Renal cortical epithelial cell (primary cell): ENCODE results near the gene BCL11A. TPM values are rescaled to one million over a fixed set of nuclear protein-coding genes. Genes with fewer than 3 reads are reported as not detected.

Experiments
- DNase-seq: peaks from one replicate; pipeline ENCODE4 v3.0.0-alpha.2; 2011; ENCODE audit warnings: low read depth
- total RNA-seq: library from RNA; depleted of rRNA; stranded (reverse); fragments of >200 nt; gene quantifications from 2 replicates; pipeline ENCODE4 v1.2.3, GENCODE V29; 2014

Gene BCL11A
- total RNA-seq, 1 donor from 2014 or later = 0.80 TPM

DNA sequence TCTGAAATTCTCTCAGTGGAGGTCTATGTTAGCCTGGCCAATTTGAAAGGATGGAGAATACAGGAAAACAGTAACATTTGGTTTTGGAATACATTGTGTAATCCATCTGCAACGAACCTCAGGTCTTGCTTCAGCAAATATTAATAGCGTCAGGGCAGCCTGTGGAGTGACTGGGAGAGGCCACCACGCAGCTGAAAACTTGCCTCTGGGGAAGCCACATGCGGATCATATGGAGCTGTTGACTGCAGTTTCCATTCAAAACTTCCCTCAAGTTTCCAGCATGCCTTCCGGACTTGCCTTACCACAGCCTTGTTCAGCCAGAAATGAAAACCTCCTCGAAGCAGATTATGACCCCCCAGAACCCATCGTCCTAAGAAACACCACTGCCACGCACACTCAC is 25.7 kb downstream of the BCL11A start:
- DNase-seq = no peak

DNA sequence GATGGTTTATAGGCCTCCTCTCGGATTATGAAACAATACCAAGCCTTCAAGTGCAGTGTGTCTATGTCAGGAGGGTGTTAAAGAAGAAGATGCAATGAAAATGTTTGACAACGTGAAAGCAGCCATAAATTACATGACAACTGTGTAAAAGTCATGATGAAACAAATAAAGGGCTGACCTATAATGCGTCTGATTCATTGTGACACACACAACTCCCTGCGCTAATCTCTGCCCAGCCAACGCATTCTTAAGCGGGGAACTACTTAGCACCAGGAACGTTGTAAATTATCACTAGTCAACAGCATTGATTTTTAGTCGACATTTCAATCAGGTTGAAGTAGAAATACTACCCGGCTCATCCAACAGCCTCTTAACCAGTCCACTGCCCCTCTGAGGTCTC is 26.8 kb downstream of the BCL11A start:
- DNase-seq = no peak

DNA sequence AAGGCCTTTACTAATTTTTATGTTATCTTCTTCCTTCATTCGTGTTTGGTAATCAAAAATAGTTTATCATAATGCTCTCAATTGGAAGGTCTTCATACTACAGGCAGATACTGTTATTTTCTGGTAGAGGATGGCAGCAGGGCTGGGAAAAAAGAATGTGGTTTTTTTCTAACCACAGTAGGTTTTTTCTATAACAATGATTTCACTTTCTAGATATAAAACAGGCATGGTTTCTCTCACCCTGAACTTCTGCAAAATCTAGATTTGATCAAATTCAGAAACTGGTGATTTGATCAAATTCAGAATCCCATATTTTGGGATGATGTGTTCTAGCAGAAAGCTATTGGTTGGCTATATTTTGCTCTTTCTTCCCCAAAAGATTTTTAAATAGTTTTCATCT is 27.6 kb downstream of the BCL11A start:
- DNase-seq = no peak

DNA sequence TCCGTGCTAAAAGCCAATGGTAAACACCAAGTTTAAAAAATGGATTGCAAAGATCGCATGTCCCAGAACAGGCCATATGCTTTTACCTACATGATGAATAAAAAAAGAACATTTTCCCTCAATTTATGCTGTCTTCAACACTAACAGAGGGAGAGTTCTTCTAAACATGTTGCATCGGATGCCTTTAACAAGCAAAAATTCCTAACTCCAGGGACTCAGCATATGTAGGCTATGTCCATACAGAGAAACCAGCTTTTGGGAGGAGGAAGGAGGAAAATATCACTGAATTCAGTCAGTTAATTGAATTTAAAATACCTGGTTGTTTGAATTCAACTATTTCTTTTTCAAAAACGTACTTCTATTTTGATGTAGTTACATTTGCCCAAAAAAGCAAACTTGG is 28.6 kb downstream of the BCL11A start:
- no peak for DNase-seq

DNA sequence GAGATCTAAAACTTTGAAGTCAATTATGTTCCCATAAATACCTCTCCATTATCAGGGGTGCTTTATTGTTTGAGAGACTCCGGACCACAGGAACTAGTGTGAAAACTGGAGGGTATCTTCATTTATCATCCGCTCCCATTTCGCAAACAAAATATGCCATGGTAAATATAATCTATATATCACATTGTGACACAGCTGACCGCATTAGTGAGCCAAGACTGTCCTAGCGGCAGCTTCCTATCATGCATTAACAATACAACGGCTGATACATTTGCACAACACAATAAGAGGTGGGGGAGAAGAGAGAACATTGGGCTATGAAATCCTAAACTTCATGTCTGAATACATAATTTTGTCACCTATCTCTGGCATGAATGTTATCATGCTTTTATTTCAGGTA is 29.5 kb downstream of the BCL11A start:
- DNase-seq = no peak

DNA sequence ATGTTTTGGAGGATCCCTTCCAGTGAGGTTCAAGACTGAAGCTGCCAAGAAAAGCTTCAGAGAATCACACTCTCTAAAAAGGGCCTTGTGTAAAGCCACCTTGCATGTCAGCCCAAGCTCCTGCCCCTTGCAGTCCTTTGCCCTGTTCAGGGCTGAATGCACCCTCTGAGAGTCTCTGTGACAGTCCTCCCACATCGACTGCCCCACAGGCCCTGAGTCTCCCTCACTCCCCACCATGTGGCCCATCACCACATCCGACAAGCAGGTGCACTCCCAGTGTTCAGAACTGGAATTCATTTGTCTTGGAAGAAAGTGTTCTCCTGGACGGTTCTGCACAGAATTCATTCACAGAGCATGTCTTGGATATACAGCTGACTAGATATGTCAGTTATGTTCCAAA is 31.0 kb downstream of the BCL11A start:
- no peak for DNase-seq

DNA sequence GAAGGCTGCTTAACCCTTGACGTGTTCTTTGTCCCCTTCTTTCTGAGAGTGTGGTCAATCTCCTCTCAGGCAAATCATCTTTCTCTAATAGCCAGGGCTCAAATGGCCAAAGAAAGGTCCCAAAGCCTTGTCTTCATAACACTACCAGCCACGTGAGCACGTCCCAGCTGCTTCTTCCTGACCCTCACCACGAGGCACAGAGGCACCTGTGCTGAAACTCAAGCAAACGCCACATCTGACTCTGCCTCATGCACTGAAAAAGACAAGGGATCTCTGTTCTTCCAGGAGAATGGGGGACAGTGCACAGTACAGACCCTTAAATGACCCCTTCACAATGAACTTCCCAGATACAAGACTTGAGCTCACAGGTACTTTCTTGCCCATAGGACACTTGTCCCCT is 31.8 kb downstream of the BCL11A start:
- DNase-seq = no peak

DNA sequence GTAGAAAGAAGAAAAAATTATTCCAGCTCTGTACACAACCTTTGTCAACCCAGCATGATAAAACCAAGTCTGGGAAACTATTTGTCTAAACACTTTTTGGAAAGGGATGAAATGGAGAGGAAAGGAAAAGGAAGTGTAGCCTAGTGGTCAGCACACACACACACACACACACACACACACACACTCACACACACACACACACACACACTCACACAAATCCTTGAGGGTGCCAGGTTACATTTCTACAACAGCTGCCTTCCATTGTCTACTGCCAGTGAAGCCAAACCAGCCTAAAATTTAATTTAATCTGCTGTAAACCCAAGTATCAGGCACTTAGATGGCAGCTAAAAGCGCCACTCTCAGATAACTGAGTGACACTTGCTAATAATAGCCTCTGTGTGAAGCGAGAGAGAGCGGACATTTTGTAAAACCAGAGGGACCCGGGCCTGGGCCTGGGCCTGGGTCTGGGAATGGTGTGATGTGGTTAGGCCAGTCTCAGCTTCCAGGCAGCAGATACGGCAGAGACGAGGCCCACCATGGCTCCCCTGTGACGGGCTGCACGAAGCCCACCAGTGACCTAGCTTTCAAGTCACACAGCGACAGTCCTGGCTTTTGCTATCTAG is 32.4 kb downstream of the BCL11A start:
- DNase-seq = no peak

DNA sequence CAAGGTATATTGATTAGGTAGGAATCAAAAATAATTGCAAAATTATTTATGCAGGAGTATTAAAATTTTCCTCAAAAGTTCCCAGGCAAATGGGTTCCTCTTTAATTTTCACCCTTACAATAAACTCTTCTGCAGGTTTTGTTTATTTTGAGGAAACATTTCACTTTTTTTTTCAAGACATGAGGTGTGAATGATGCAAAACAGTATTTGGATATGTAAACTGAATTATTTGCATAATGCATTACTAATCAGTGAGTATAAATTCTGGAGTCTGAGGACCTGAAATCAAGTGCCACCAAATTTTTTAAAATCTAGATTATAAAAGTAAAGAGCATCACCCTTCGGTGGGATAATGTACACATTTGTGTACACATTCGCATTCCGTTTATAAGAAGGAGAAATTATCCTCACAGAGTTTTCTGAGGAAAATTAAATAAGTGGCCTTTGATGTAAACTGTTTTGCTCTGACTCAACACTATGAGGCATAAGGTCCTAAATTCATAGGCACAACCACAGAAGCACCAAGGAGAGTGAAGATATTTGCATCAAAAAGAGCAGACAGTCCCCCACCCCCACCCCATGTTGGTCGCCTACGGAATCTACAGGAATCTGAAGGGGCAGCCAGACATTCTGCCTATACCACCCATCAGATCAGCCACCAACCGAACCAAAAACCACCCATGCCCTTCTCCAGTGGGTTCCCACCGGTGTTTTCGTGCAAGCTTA is 33.1 kb downstream of the BCL11A start:
- DNase-seq = no peak

DNA sequence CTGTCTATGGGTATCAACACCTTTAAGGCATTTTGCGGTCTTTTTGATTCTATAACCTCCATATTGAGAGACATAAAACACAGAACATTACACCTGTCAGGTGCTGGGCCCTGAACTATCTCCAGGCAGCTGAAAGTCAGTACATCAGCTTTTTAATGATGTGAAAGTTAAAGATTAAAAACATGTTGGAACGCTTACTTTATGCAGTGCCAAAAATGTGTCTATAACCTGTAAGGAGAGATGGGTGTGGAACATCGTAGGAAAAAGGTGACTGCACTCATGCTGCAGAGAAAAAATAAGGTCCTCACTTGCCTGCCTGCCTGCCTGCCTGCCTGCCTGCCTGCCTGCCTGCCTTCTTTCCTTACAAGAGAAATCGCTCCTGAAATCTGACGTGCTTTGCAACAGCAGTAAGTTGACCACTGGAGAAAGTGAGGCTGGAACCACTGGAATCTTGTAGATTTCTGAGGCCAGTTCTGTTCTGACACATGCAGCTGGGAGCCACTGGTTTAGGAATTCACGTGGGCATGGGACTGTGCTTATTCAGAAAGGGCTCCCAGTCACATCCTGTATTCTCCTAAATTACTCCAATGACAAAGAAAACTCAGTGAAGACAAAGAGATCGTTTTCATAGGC is 34.1 kb downstream of the BCL11A start:
- peak; percentile 35 for DNase-seq

DNA sequence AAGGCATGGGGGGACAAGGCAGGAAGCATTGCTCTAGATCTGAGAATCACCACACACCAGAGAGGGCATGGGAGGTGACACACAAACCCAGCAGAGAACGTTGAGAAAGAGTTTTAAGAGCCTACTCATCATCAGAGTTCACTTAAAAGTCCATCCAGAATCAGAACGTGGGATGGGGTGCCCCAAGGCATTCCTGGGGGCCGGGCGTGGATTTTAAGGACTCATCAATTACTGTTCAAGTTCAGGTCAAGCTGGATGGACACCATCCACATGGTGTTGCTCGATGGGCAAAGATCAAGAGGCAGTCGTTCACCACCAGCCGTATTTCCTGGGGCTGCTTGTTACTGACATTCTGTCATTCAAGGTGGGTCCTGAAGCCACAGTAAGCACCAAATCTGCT is 34.9 kb downstream of the BCL11A start:
- DNase-seq = no peak

DNA sequence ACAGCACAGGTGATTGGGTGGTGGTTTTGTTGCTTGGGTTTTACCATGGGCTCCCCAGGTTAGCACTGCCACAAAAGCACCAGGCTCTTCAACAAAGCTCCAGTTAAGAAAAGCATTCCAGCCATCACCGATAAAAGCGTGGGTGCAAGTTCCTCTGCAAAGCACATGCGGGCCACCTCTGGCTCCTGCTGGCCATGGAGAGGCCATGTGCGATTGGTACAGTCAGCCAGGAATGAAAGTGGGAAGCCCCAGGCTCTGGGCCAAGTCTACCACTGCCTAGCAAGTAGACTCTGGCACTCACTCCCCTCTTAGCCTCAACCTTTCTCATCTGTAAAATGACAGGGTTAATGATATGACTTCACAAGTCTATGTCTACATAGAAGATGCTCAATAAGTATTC is 36.0 kb downstream of the BCL11A start:
- no peak for DNase-seq

DNA sequence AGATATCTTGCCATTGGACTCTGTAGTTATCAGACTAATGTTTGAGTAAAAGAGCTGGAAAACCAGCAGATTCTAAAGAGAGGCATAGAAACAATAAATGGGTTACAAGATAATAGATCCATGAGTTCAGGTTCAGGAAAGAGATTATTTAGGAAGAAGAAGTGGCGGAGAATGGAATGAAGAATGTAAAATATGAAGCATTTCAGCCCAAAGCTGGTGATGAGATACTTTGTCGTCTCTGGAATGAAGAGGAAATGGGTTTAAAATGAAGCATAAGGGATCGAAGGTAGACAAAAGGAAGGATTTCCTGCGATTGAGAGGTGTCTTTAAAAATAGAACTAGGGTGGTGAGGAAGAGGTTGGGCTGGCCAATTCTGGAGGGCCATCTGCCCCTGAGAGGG is 36.6 kb downstream of the BCL11A start:
- no peak for DNase-seq

DNA sequence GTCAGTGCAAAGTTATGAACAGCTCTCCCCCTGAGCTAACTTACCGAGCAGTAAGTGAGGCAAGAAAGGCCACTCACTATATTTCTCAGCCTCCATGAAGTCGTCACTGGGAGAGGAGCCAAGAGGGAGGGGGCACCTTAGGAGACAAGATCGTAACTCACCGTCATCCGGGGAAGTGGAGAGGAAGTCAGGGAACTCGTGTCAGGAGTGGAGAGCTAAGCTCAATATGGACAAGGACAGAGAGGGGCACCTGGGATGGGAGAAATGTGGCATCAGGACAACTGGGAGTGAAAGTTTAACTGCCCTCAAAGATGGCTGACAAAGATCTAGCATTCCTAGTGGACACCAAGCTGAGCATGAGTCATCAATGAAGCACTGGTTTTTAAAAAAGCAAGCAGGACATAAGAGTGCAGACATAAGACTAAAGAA is 37.1 kb downstream of the BCL11A start:
- DNase-seq = peak; percentile 81

DNA sequence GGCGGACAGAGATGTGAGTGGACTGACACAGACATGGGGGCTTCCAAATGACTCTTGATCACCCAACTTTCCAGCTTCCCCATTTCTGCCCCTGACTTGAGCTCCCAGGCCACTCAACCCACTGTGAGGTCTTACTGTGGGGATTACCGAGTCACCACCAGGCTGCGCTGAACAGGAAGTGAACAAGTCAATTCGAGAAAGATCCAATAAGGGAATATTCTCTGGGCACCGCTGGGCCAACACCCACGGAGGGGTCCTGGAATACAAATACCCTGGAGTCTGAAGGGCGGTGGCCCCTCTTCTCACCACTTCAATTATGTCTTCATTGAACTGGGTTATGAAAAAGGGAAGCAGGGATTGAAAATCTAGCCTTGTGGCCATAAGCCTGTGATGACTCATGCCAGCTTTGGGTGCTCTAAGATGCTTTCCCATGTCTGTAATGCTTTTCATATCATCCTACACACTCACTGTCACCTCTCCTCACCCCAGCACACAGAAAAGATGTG is 37.7 kb downstream of the BCL11A start:
- peak; percentile 64 for DNase-seq

DNA sequence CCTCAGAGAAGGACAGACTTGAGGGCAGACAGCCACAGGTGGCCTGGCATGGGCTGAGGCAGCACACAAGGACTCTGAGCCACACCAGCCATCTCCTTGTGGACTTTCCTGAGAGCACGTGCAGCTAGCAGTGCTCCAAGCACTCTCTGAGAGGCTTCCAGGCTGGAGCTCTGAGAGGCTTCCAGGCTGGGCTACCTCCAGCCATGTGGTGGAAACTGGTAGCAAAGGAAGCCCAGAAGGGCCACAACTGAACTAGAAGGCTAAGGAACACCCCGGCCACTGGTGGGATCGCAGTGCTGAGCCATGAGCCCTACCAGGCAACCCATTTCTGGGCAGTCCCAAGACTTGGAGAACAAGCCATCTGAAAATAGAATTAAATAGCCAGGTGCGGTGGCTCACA is 39.5 kb downstream of the BCL11A start:
- DNase-seq = no peak

DNA sequence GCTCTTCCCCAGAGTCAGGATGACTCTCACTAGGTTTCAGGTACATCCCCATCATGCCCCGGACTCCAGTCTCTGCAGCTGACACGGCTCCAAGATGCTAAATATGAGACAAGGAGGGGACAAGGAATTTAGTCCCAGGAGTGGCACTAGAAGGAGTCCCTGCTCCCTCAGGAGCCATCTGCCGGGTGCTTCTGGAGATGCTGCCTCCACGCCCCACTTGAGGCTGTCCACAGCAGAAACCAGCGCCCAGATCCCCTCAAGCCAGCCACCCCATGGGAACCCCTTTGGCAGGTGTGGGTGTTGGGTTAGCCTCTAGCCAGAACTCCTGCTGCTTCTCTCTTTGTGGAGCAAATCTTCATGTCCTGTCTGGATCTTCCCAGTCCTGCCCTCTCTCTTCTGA is 40.3 kb downstream of the BCL11A start:
- DNase-seq = no peak

DNA sequence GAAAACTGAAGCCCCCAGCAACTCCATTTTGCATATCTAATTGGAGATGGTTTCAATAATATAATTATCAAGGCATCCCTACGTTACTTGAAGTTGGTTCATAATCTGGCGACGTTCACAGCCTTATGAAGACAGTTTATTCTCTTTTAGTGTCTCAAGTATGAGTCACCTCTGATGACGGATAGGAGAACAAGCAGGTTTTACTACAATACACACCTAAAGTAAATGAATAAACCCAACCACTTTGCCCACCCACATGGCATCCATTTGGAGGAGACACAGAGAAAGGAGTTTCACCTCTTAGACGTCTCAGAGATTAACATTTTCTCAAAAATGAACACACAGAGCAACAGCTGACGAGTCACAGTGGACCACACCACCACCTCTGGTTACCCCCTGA is 40.8 kb downstream of the BCL11A start:
- peak; percentile 19 for DNase-seq

DNA sequence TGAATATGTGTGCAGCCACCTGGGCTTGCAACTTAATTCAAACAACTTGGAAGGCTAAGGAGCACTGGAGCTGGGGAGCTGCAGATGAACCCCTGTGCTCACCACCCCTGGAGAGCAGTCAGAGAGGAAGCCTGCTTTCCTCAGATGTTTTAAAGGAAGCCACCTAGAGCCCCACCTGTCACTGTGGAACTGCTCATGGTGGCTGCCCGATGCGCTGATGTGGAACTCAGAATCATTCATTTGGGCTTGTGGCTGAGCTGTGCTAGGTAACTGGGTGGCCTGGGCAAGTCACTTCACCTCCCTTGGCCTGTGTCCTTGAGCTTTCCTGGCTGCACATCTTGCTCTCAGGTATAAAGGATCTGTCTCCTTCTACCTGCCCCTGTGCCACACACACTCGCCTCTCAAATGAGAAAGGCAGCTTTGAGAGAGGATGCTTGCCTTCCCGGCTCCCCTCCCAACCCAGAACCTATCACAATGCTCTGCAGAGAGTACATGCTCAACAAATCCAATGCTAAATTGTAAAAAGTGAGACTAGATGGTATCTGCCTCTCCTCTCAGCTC is 41.3 kb downstream of the BCL11A start:
- DNase-seq = no peak

DNA sequence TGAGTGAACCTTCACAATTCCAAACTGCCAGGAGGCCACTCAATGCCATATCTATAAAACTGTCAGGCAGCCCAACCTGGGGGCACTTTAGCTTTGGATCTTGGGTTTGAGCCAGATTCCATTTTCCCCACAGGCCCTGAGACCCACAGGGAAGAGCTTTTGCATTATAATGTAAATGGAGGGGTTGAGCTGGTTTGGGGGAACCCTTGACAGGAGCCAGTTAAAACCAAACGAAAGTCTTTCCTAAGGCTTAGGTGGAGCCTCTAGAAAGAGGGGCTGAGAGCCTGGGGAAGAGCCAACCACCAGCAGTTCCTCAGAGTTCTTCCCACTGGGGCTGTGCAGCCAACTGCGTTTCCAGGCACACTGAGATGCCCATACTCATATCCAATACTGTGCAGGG is 42.7 kb downstream of the BCL11A start:
- no peak for DNase-seq

DNA sequence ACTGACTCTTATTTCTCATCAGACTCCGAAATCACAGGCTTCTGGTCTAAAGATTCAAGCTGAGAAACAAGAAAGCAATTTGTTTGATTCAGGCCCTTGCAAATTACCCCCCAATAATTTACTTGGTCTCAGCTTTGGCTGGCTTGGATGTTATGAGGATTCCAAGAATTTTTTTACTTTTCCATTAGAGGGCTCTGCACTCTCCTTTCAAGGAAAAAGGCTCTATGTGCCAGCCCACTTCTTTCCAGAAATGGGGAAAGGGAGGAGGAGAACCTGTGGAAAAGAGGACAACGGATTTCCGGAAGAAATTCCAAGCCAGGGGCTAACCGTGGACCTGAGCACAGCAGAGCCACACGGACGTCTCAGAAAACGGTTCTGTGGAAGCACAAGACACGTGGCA is 44.4 kb downstream of the BCL11A start:
- DNase-seq = no peak

DNA sequence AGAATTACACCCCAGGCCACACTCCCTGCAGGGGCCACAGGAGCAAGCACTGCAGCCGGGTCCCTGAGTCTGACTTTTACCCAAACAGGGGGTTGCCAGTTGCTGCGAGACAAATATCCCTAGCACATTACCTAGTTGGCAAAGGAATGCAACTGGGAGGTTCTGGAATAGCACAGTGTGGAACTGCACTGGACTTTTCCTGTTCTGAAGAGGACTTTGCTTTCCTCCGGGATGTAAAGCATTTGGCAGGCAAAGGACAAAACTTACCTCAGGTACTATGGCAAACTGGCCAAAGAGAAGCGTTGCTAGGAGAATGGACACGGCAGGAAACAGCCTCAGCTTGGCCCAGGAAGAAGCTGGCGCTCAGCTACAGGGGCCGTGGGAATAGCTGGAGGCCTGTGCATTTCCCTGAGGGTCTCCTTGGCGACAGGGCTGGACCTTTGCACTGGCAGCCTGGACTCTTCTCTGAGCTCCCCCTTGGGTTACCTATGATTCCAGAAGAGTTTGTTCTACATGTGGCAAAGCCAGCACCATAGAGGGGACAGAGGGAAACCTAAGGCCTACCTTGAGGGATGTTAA is 45.0 kb downstream of the BCL11A start:
- no peak for DNase-seq
